NCI-H526 (cell line): ENCODE measurements around the gene NCBP3.
"Not testable (repeated sequence)": the region's sequence is repeated elsewhere in the genome, so short reads cannot be mapped to it uniquely, and the experiment has no call there.

Experiments used
- DNase-seq, 2 experiments: peaks; one replicate each; lab custom pipeline; 2025; lab: John Stamatoyannopoulos, UW

NCBP3 gene

GRCh38 chr17:3793258-3793657 is 52.8 kb downstream of the NCBP3 start:
- DNase-seq, result not testable (repeated sequence)

GRCh38 chr17:3792481-3792880 is 53.6 kb downstream of the NCBP3 start:
- DNase-seq, result no peak

- no peak for DNase-seq
Measured at GRCh38 chr17:3788200-3788599, 57.8 kb downstream of the NCBP3 start.

- not testable (repeated sequence) for DNase-seq
Measured at GRCh38 chr17:3785323-3785722, 60.7 kb downstream of the NCBP3 start.

GRCh38 chr17:3782751-3783150 is 63.3 kb downstream of the NCBP3 start:
- DNase-seq, result no peak

GRCh38 chr17:3780986-3781385 is 65.1 kb downstream of the NCBP3 start:
- DNase-seq, result no peak

- no peak for DNase-seq
Measured at GRCh38 chr17:3777366-3778120, 68.5 kb downstream of the NCBP3 start.

GRCh38 chr17:3773966-3774365 is 72.1 kb downstream of the NCBP3 start:
- DNase-seq, result no peak

GRCh38 chr17:3773511-3773910 is 72.5 kb downstream of the NCBP3 start:
- DNase-seq, result no peak

- DNase-seq, result no peak
Measured at GRCh38 chr17:3772764-3773163, 73.3 kb downstream of the NCBP3 start.

- DNase-seq, result no peak
Measured at GRCh38 chr17:3771140-3771539, 74.9 kb downstream of the NCBP3 start.

GRCh38 chr17:3770466-3770865 is 75.6 kb downstream of the NCBP3 start:
- DNase-seq, result no peak

GRCh38 chr17:3768769-3769168 is 77.3 kb downstream of the NCBP3 start:
- no peak for DNase-seq

- no peak for DNase-seq
Measured at GRCh38 chr17:3768341-3768740, 77.7 kb downstream of the NCBP3 start.

GRCh38 chr17:3766779-3767178 is 79.3 kb downstream of the NCBP3 start:
- DNase-seq, result no peak

- no peak for DNase-seq
Measured at GRCh38 chr17:3765981-3766380, 80.1 kb downstream of the NCBP3 start.

GRCh38 chr17:3763777-3764170 is 82.3 kb downstream of the NCBP3 start:
- DNase-seq, result no peak

- DNase-seq, result no peak
Measured at GRCh38 chr17:3762922-3763776, 82.9 kb downstream of the NCBP3 start.

- DNase-seq, result no peak
Measured at GRCh38 chr17:3761918-3762380, 84.1 kb downstream of the NCBP3 start.

GRCh38 chr17:3761036-3761917 is 84.8 kb downstream of the NCBP3 start:
- no peak for DNase-seq

GRCh38 chr17:3759597-3760216 is 86.3 kb downstream of the NCBP3 start:
- DNase-seq, result no peak
